Endometrium (tissue), 2 donors: Measurements from ENCODE around the gene NFKBIB.
A peak's percentile ranks its signal among the peaks of the same experiment; 100 is the strongest.
"Not testable (repeated sequence)": the region's sequence is repeated elsewhere in the genome, so short reads cannot be mapped to it uniquely, and the experiment has no call there.

Source experiments
- FAIRE-seq: peaks from 2 replicates; lab custom pipeline; 2012; peaks lifted over from hg19 to GRCh38; lab: Jason Lieb, UNC
- donor health status: control.
- donor health status: control.

Gene NFKBIB

GRCh38 chr19:38928391-38929001, 28.7 kb downstream of the NFKBIB start:
- no peak for FAIRE-seq

DNA sequence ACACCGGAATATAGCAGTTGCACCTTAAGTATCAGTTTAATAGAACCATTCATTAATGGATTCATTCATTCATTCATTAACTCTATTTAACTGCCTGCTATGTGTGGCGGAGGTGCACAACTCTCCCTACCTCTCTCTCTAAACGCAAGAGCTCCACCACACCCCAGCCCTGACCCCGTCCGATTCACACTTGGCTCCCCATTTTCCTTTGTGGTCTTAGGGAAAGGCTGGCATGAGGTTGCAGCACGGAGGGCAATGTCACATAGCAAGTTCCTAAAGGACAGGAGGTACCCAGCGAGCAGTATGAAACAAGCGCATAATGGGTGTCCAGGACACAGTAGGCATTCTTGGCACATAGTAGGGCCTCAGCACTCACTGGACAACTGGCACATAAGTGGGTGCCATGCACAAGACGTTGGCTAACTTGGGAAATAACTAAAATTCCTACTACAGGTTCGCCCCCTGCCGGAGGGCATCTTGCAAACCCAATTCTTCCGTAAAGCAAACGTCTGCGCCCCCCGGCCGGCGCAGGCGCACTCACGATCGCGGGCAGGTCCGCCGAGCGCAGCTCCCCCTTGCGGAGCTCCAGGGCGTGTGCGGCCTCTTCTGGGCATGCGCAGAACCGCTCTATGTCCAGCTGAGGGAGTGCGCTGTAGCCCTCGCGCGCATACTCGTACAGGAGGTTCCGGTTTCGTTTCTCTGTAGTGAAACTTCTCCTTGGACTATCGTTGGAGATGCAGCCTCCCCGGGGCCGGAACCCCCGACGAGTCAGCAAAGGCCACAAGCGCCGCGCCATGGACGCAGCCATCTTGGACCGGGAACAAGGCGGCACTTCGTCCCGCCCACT, 30.4 kb downstream of the NFKBIB start, which contains the start of gene SARS2:
TSS of gene SARS2 (minus strand) at position 835 of the 847 bp plus-strand sequence. CDS start at position 808, 27 bp downstream.
- no peak for FAIRE-seq

DNA sequence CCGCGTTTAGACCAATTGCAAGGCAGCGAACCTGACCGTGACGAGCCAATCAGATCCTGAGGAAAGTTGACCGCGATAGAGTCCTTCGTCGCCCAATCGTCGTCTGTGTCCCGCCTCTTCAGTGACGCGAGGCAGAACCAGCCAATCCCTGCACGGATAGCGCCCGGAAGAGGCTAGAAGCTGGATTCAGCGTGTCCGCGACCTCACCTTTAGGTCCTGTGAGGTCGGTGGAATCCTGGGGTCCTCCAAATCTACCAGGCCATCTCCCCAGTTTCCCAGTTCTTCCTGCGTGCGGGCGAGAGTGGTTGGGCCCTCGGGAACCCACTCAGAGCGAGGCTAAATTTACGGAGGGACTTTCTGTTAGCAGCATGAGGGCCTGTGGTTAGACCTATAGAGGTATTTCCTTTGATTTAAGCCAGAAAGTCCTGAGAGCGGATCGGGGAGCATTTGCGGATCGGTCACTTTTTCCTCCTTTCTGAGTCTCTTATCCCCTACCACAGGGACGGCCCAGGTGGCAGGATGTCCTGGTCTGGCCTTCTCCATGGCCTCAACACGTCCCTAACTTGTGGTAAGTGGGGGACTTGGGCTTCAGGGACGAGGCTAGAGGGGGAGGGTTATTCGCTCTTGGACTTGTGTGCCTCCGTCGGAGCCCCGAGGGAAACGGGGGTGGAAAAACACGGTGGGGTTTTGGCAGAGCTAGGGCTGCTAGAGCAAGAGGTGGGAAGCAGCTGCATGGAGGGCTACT, 31.2 kb downstream of the NFKBIB start, which contains the start of gene MRPS12:
TSS of gene MRPS12 (plus strand) at position 169 of the 745 bp plus-strand sequence. CDS start at position 520, 351 bp downstream.
- FAIRE-seq, result peak; percentile 96

- no peak for FAIRE-seq
Observed at GRCh38 chr19:38931521-38931793, 31.7 kb downstream of the NFKBIB start.

- FAIRE-seq, result no peak
Observed at GRCh38 chr19:38932425-38933179, 32.8 kb downstream of the NFKBIB start.

- no peak for FAIRE-seq
Observed at GRCh38 chr19:38933544-38933943, 33.8 kb downstream of the NFKBIB start.

DNA sequence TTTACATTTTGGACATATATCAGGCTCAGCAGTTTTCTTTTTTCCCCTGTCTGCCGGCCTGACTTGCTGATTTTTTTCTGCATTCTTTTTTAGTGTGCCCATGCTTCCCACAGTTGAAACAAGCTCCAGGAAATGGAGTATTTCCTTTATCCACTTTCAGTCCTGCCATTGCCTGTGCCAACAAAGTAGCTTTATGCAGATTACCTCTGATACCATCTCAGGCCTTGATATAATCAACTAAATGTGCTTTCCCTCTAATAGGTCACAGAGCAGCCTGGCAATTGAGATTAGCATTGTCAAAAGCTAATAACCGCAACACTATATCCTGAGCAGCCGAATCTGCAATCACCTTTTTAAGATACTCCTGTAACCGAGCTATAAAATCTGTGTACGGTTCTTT, 40.2 kb downstream of the NFKBIB start:
- no peak for FAIRE-seq

DNA sequence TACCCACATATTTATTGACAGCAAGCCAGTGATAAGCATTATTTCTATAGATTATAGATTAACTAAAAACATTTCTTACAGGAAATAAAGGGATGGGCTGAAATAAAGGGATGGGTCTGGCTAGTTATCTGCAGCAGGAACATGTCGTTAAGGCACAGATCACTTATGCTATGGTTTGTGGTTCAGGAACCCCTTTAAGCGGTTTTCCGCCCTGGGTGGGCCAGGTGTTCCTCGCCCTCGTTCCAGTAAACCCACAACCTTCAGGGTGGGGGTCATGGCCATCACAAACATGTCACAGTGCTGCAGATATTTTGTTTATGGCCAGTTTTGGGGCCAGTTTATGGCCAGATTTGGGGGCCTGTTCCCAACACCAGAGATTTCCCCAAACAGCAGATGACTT, 41.7 kb downstream of the NFKBIB start:
- not testable (repeated sequence) for FAIRE-seq

- FAIRE-seq, result no peak
Observed at GRCh38 chr19:38941979-38942378, 42.2 kb downstream of the NFKBIB start.

- FAIRE-seq, result no peak
Observed at GRCh38 chr19:38942471-38943181, 42.9 kb downstream of the NFKBIB start.

DNA sequence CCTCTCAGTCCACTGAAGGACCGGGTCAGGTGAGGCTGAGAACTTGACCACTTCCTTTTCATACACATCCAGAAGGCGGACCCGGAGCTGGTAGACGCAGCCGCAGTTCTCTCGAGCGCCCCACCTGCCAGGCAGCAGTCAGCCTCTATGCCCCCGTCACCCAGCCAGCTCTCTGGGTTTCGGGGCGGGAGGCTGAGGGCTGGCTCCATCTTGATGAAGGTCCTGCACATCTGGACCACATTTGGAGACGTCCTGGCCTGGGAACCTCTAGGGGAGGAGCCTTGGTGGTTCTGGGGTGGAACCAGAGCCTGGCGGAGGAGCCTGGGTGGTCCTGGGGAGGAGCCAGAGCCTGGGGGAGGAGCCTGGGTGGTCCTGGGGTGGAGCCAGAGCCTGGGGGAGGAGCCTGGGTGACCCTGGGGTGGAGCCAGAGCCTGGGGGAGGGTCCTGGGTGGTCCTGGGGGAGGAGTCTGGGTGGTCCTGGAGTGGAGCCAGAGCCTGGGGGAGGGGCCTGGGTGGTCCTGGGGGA, 45.3 kb downstream of the NFKBIB start:
- FAIRE-seq, result no peak

- FAIRE-seq, result no peak
Observed at GRCh38 chr19:38945562-38946228, 45.9 kb downstream of the NFKBIB start.

DNA sequence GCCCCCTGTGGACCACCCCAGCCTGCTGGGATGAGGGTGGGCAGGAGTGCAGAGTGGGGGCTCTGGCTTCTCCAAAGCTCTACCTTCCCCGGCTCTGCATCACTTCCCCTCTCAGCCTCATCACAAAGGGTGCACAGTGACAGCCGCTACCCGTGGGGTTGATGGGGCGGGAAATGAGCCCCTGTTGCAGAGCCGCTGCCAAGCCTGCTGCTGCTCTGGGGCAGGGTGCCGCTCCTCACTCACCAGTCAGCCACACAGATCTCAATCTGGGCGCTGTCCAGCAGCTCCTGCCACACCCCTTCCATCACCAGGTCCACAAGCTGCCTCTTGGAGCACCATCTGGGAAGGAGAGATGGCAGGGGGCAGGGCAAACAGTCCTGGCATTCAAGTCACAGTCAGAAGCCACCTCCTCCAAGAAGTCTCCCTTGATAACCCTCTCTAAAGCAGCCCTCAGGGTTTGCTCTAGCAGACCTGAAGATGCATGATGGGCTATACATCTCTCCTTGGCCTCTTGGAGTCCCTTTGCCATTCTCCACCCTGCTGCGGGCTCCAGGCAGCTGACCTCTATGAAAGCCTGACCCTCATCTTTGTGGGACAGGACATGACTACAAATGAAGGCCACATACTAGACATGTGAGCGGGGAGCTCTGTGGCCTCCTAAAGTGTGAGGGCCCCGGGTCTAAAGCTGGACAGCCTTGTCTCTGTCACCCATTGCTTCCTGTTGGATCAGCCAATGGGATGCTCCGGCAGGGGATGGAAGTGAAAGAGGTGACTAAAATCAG, 46.7 kb downstream of the NFKBIB start:
- FAIRE-seq, result no peak

- FAIRE-seq, result no peak
Observed at GRCh38 chr19:38949580-38950367, 50.0 kb downstream of the NFKBIB start.

DNA sequence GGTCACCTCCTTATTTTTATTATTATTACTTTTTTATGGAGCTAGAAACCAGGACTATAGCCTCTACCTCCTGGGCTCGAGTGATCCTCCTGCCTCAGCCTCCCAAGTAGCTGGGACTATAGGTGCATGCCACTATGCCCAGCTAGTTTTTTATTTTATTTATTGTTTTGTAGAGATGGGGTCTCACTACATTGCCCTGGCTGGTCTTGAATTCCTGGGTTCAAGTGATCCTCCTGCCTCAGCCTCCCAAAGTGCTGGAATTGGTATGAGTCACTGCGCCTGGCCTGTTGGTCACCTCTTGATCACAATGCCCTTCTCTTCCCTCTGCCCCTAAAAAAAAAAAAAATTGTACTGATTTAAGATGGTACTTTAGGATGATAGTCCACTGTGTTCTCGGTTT, 51.4 kb downstream of the NFKBIB start:
- no peak for FAIRE-seq

- FAIRE-seq, result no peak
Observed at GRCh38 chr19:38952395-38953165, 52.8 kb downstream of the NFKBIB start.

DNA sequence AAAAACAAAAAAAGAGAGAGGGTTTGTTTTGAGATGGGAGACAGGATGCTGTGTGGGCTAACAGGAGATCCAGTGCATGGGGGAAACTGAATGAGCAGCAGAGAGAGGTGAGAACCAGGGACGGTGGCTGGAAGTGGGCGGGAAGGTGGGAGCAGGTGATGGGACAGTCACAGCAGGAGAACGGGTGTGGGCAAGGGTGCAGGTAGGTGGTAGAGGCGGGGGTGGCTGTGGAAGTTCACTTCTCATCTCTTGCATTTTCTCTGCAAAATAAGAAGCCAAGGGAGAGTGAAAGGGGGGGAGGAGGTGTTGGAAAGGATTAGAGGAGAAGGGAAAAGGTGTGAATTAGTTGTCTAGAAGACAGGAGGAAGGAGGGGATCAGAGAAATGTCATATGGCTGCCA, 53.9 kb downstream of the NFKBIB start:
- FAIRE-seq, result no peak

GRCh38 chr19:38956264-38956663, 56.5 kb downstream of the NFKBIB start:
- FAIRE-seq, result no peak
